NT2/D1 (cell line): ENCODE data around the gene ABHD12.

Source experiments
- SUZ12 ChIP-seq: IDR thresholded peaks from 2 replicates; pipeline ENCODE4 v1.6.1; 2011; ENCODE audit not compliant: insufficient read length, insufficient read depth; ENCODE audit errors: extremely low read depth
- YY1 ChIP-seq: IDR thresholded peaks from 2 replicates; pipeline ENCODE4 v1.6.1; 2011; ENCODE audit not compliant: insufficient read length, insufficient read depth
- ZNF274 ChIP-seq: IDR thresholded peaks from 2 replicates; pipeline ENCODE4 v1.6.1; 2011; ENCODE audit warnings: mild to moderate bottlenecking, low read depth, low read length

DNA sequence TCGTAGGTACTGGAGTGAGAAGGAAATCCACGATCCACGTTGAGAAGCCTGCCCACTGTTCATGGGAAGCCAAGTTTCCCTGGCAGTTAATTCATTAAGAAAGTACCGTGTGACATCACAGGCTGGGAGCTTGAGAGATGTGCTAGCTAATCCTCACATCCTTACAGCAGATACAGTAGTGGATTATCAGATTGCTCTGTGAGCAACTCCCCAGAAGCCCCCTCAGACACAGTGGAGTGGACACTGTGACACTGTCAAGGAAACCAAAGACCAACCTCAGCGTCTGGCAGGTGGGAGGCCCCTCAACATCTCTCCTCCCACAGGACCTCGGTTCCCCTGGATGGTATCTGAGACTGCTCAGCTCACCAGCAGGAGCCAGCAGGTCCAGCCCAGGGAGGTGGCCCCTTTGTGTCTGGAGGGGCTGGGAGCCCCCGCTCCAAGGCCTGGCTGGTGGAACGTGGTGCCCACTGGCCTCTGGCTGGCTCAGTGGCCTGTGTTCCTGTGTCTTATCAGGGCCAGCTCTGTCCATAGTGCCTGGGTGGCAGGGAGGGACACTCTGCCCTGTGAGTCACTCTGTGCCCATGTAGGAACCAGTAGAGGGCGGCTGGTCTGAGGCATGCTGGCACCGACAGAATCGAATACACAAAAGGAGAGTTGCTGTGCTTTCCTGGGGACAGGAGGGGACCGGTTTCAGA is 135.5 kb downstream of the ABHD12 start:
- no peak for TF ChIP-seq ZNF274
- TF ChIP-seq YY1 = no peak
- TF ChIP-seq SUZ12 = no peak
